Tibial nerve (tissue), 4 donors: ENCODE measurements around the gene CDK2. TPM values are rescaled to one million over a fixed set of nuclear protein-coding genes. Genes with fewer than 3 reads are reported as not detected.

Experiments
- DNase-seq, 2 donors: peaks; one replicate each; pipeline ENCODE4 v3.0.0-alpha.2; 2019; ENCODE audit warnings: low spot score in 2 of 2
- H3K27ac ChIP-seq, 4 donors: fragments of 200-600 bp; sonication (generic) in 3 of 4; one replicate each; pipeline ENCODE4 v1.5.1; 2017 to 2019; ENCODE audit warnings: mild to moderate bottlenecking in 1 of 4
- H3K27me3 ChIP-seq, 2 donors: fragments of 200-600 bp; sonication (generic) in 1 of 2; one replicate each; pipeline versions ENCODE4 v1.5.1 to v1.6.0; 2017 to 2019
- H3K36me3 ChIP-seq, 3 donors: fragments of 200-600 bp; sonication (generic); one replicate each; pipeline ENCODE4 v1.5.1; 2018 to 2019
- H3K4me1 ChIP-seq, 4 donors: fragments of 200-600 bp; sonication (generic) in 3 of 4; one replicate each; pipeline ENCODE4 v1.5.1; 2017 to 2019
- H3K4me3 ChIP-seq, 4 donors: fragments of 200-600 bp; sonication (generic) in 3 of 4; one replicate each; pipeline ENCODE4 v1.5.1; 2017 to 2019; ENCODE audit warnings: mild to moderate bottlenecking in 1 of 4, moderate library complexity in 1 of 4
- H3K9me3 ChIP-seq, 4 donors: fragments of 200-600 bp; sonication (generic) in 3 of 4; one replicate each; pipeline ENCODE4 v1.5.1; 2017 to 2019
- CTCF ChIP-seq, 5 experiments: fragments of 200-600 bp in 3 of 5; fragments of 450-650 bp in 2 of 5; sonication (generic) in 3 of 5; IDR thresholded peaks; one replicate each; pipeline ENCODE4 v1.5.1; 2016 to 2019; ENCODE audit warnings: antibody characterized with exemption in 5 of 5, mild to moderate bottlenecking in 3 of 5, moderate library complexity in 2 of 5
- EP300 ChIP-seq, 2 donors: sonication (generic); formaldehyde crosslinking; IDR thresholded peaks; one replicate each; pipeline ENCODE4 v1.6.1; 2017; ENCODE audit warnings: antibody characterized with exemption in 2 of 2, mild to moderate bottlenecking in 1 of 2
- POLR2A ChIP-seq, 2 donors: fragments of 450-650 bp; IDR thresholded peaks; one replicate each; pipeline ENCODE4 v1.6.1; 2017; ENCODE audit warnings: antibody characterized with exemption in 2 of 2, mild to moderate bottlenecking in 2 of 2, moderate library complexity in 2 of 2
- WGBS, 2 donors: methylation state at CpG; one replicate each; pipeline ENCODE4 v1.1.5; 2018; 5-methylcytosine and 5-hydroxymethylcytosine counted together
- total RNA-seq, 4 donors: library from RNA; depleted of rRNA; stranded (reverse); fragments of >200 nt; gene quantifications; one replicate each; pipeline ENCODE4 v1.1.0, GENCODE V29; 2016

The CDK2 gene
- total RNA-seq, 4 donors from 2014 or later = 10.3 to 22.2 (median 13.8) TPM

- Histone ChIP-seq H3K4me1 (peaks cover 0 to 3% (median under 1%) of the 10 kb centered on the region in 4 donors), H3K27ac (no peak overlapping the region), H3K9me3 (no peaks in the 10 kb centered on the region), H3K27me3 (no peaks in the 10 kb centered on the region), H3K36me3 (peaks cover 3 to 94% (median 31%) of the 10 kb centered on the region in 3 donors), H3K4me3 (no peak overlapping the region)
- TF ChIP-seq CTCF (IDR thresholded peaks at IDR 0.05) = no peak
- no peak for TF ChIP-seq POLR2A (IDR thresholded peaks at IDR 0.05)
- TF ChIP-seq EP300 (IDR thresholded peaks at IDR 0.05) = no peak
- DNase-seq = no peak
- WGBS, 2 donors = 72 to 84% methylated on average over 3 of the region's 3 CpGs
Measured at GRCh38 chr12:55991110-55991509, 24.5 kb downstream of the CDK2 start.

GRCh38 chr12:55993230-55993853, 26.7 kb downstream of the CDK2 start:
- no peak overlapping the region for H3K4me3 ChIP-seq
- no peaks in the 10 kb centered on the region for H3K27me3 ChIP-seq
- no peaks in the 10 kb centered on the region for H3K9me3 ChIP-seq
- TF ChIP-seq EP300 (IDR thresholded peaks at IDR 0.05) (no peak), POLR2A (IDR thresholded peaks at IDR 0.05) (no peak), CTCF (IDR thresholded peaks at IDR 0.05) (no peak)
- DNase-seq = no peak
- H3K27ac ChIP-seq = no peak overlapping the region
- H3K4me1 ChIP-seq = peaks cover 0 to 18% (median 9%) of the 10 kb centered on the region in 4 donors
- peaks cover 3 to 72% (median 31%) of the 10 kb centered on the region in 3 donors for H3K36me3 ChIP-seq
- 83 to 84% methylated on average over 4 of the region's 4 CpGs for WGBS, 2 donors

GRCh38 chr12:55995366-55995765, 28.7 kb downstream of the CDK2 start:
- Histone ChIP-seq H3K4me3 (no peak overlapping the region), H3K4me1 (peaks cover 0 to 22% (median 9%) of the 10 kb centered on the region in 4 donors), H3K27ac (peak overlapping the region in 1 of 4 donors; percentile 83), H3K36me3 (peaks cover 0 to 69% (median 31%) of the 10 kb centered on the region in 3 donors), H3K9me3 (no peaks in the 10 kb centered on the region), H3K27me3 (no peaks in the 10 kb centered on the region)
- 73 to 79% methylated on average over 8 of the region's 8 CpGs for WGBS, 2 donors
- DNase-seq = no peak
- TF ChIP-seq EP300 (IDR thresholded peaks at IDR 0.05) (no peak), CTCF (IDR thresholded peaks at IDR 0.05) (no peak), POLR2A (IDR thresholded peaks at IDR 0.05) (no peak)

GRCh38 chr12:55996201-55996714, 29.6 kb downstream of the CDK2 start:
- peak overlapping the region; percentile 38 to 72 (median 50) for H3K4me3 ChIP-seq
- H3K36me3 ChIP-seq = peaks cover 0 to 65% (median 23%) of the 10 kb centered on the region in 3 donors
- H3K9me3 ChIP-seq = no peaks in the 10 kb centered on the region
- no peaks in the 10 kb centered on the region for H3K27me3 ChIP-seq
- WGBS, 2 donors = 19 to 23% methylated on average over 14 of the region's 14 CpGs
- peak; percentile 26 to 52 for DNase-seq
- H3K4me1 ChIP-seq = peaks cover 0 to 22% (median 9%) of the 10 kb centered on the region in 4 donors
- H3K27ac ChIP-seq = peak overlapping the region; percentile 75 to 92 (median 82)
- TF ChIP-seq CTCF (IDR thresholded peaks at IDR 0.05) (peak; percentile 79 to 93 (median 84)), POLR2A (IDR thresholded peaks at IDR 0.05) (no peak), EP300 (IDR thresholded peaks at IDR 0.05) (no peak)
